ENCODE results near the gene PTPRN2.

DNA sequence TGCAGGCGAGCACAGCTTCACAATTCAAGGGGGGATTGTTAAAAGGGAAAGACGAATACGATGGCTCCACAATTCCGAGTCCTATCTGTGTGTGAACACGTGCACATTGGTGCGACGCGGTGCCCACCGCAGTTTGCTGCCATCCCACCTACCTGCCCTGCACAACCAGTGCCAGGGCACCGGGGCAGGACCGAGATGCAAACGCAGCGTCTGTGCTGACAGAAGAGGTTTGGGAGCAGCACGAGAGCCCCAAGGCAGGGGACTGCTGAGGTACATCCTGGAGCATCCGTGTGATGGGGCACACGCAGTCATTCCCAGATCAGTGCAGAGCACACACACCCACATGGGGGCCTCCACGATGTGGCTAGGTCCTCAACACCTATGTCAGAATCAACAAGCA, 1029.6 kb downstream of the PTPRN2 start:
- TF ChIP-seq HCFC1 (IDR thresholded peaks at IDR 0.05; ENCODE audit: low read depth, low read length) (no peak), TEAD2 (CRISPR knock-in tag; IDR thresholded peaks at IDR 0.05) (no peak), POLR2A (IDR thresholded peaks at IDR 0.05; ENCODE audit: insufficient read depth in 1 of 2, low read depth in 2 of 2, low read length in 2 of 2) (no peak), ZNF33B (CRISPR knock-in tag; IDR thresholded peaks at IDR 0.05) (no peak), ZNF274 (CRISPR knock-in tag; IDR thresholded peaks at IDR 0.05) (no peak)
- TF ChIP-seq, protein P1, sequence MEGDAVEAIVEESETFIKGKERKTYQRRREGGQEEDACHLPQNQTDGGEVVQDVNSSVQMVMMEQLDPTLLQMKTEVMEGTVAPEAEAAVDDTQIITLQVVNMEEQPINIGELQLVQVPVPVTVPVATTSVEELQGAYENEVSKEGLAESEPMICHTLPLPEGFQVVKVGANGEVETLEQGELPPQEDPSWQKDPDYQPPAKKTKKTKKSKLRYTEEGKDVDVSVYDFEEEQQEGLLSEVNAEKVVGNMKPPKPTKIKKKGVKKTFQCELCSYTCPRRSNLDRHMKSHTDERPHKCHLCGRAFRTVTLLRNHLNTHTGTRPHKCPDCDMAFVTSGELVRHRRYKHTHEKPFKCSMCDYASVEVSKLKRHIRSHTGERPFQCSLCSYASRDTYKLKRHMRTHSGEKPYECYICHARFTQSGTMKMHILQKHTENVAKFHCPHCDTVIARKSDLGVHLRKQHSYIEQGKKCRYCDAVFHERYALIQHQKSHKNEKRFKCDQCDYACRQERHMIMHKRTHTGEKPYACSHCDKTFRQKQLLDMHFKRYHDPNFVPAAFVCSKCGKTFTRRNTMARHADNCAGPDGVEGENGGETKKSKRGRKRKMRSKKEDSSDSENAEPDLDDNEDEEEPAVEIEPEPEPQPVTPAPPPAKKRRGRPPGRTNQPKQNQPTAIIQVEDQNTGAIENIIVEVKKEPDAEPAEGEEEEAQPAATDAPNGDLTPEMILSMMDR (CRISPR knock-in tag; IDR thresholded peaks at IDR 0.05) = no peak
- TF ChIP-seq, protein P2, sequence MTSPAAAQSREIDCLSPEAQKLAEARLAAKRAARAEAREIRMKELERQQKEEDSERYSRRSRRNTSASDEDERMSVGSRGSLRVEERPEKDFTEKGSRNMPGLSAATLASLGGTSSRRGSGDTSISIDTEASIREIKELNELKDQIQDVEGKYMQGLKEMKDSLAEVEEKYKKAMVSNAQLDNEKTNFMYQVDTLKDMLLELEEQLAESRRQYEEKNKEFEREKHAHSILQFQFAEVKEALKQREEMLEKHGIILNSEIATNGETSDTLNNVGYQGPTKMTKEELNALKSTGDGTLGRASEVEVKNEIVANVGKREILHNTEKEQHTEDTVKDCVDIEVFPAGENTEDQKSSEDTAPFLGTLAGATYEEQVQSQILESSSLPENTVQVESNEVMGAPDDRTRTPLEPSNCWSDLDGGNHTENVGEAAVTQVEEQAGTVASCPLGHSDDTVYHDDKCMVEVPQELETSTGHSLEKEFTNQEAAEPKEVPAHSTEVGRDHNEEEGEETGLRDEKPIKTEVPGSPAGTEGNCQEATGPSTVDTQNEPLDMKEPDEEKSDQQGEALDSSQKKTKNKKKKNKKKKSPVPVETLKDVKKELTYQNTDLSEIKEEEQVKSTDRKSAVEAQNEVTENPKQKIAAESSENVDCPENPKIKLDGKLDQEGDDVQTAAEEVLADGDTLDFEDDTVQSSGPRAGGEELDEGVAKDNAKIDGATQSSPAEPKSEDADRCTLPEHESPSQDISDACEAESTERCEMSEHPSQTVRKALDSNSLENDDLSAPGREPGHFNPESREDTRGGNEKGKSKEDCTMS (CRISPR knock-in tag; conservative IDR thresholded peaks at IDR 0.05) = no peak
